Gastroesophageal sphincter (tissue), 4 donors: ENCODE measurements around the gene USH1G. TPM values are rescaled to one million over a fixed set of nuclear protein-coding genes. Genes with fewer than 3 reads are reported as not detected.
"Not testable (repeated sequence)": the region's sequence is repeated elsewhere in the genome, so short reads cannot be mapped to it uniquely, and the experiment has no call there.

Experiments used
- ATAC-seq: fragments of 150-250 bp; one replicate; pipeline ENCODE4 v1.9.1; 2016; ENCODE audit warnings: mild to moderate bottlenecking, moderate library complexity
- H3K27ac ChIP-seq, 4 donors: fragments of 200-600 bp; sonication (generic) in 3 of 4; 1 replicate in 3 of 4; 2 replicates in 1 of 4; pipeline ENCODE4 v1.5.1; 2016 to 2019
- H3K27me3 ChIP-seq: fragments of 200-600 bp; sonication (generic); one replicate; pipeline ENCODE4 v1.5.1; 2019
- H3K36me3 ChIP-seq, 2 donors: fragments of 200-600 bp; sonication (generic); one replicate each; pipeline ENCODE4 v1.5.1; 2019; ENCODE audit warnings: control low read depth in 1 of 2
- H3K4me1 ChIP-seq, 3 donors: fragments of 200-600 bp; sonication (generic); 1 replicate in 2 of 3; 2 replicates in 1 of 3; pipeline ENCODE4 v1.5.1; 2016 to 2019; ENCODE audit warnings: control low read depth in 2 of 3
- H3K4me3 ChIP-seq, 2 donors: fragments of 200-600 bp; sonication (generic); one replicate each; pipeline ENCODE4 v1.5.1; 2019; ENCODE audit warnings: mild to moderate bottlenecking in 1 of 2, moderate library complexity in 1 of 2
- H3K9me3 ChIP-seq, 3 donors: fragments of 200-600 bp; sonication (generic); one replicate each; pipeline ENCODE4 v1.5.1; 2017 to 2019; ENCODE audit warnings: control low read depth in 2 of 3
- EP300 ChIP-seq: sonication (generic); formaldehyde crosslinking; IDR thresholded peaks from one replicate; pipeline ENCODE4 v1.6.1; 2017; ENCODE audit warnings: antibody characterized with exemption, mild to moderate bottlenecking
- POLR2A ChIP-seq, 2 donors: fragments of 450-650 bp; IDR thresholded peaks; one replicate each; pipeline ENCODE4 v1.6.1; 2017; ENCODE audit warnings: antibody characterized with exemption in 2 of 2, mild to moderate bottlenecking in 2 of 2, moderate library complexity in 1 of 2
- POLR2AphosphoS5 ChIP-seq: sonication (generic); formaldehyde crosslinking; IDR thresholded peaks from one replicate; pipeline ENCODE4 v1.6.1; 2017; ENCODE audit warnings: antibody characterized with exemption
- WGBS, 2 donors: methylation state at CpG; one replicate each; pipeline ENCODE4 v1.1.5; 2018; ENCODE audit warnings: low coverage in 1 of 2; 5-methylcytosine and 5-hydroxymethylcytosine counted together
- total RNA-seq, 4 donors: library from RNA; depleted of rRNA; stranded (reverse); fragments of >200 nt; gene quantifications; one replicate each; pipeline ENCODE4 v1.1.0, GENCODE V29; 2016
- TF ChIP-seq, protein P1 (sequence below), 4 experiments: fragments of 200-600 bp in 2 of 4; fragments of 450-650 bp in 2 of 4; sonication (generic) in 1 of 4; IDR thresholded peaks; one replicate each; pipeline ENCODE4 v1.5.1; 2017 to 2019; ENCODE audit warnings: antibody characterized with exemption in 4 of 4, mild to moderate bottlenecking in 2 of 4, moderate library complexity in 2 of 4

Gene USH1G
- total RNA-seq, 4 donors from 2014 or later, result not detected

DNA sequence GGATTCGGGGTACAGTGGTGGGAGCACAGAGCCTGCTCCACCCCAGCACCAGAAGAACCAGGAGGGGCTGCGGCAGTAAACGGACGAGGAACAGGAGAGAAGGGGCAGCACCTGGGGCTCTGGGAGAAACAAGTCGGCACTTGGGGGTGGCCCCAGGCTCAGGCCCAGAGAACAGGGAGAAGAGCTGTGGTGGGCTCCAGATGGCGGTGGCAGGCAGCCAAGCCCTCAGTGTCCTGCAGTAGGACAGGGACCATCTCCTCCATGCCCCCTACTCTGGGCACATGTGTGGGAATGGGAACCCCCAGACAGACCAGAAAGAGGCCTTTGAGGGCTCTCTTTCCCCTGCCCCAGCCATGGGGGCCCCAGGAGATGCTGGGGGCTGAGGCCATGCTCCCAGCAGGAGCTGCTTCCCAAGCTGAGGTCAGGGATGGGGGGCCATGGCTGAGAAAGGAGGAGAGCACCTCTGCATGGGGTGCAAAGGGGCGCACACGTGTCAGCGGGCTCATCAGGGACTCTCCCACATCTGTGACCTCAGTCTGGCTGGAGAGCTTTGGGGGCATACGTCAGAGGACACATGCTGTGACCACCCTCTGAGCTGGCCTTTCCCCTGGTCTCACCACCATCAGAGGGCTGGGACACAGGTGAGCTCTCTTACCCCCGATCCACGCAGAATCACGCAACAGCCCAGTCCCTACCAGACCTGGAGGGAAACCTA is 6.8 kb downstream of the USH1G start:
- no peaks in the 10 kb centered on the region for H3K36me3 ChIP-seq
- no peak overlapping the region for H3K4me3 ChIP-seq
- 83 to 86% methylated on average over 3 to 9 of the region's 13 CpGs for WGBS, 2 donors
- no peaks in the 10 kb centered on the region for H3K9me3 ChIP-seq
- ATAC-seq, result no peak
- H3K27ac ChIP-seq, result no peak overlapping the region
- H3K27me3 ChIP-seq, result peaks cover 66% of the 10 kb centered on the region
- peaks cover 0 to 4% (median 0%) of the 10 kb centered on the region in 3 donors for H3K4me1 ChIP-seq
- TF ChIP-seq EP300 (no peak), POLR2AphosphoS5 (no peak), POLR2A (IDR thresholded peaks at IDR 0.05) (no peak)
- TF ChIP-seq, protein P1, sequence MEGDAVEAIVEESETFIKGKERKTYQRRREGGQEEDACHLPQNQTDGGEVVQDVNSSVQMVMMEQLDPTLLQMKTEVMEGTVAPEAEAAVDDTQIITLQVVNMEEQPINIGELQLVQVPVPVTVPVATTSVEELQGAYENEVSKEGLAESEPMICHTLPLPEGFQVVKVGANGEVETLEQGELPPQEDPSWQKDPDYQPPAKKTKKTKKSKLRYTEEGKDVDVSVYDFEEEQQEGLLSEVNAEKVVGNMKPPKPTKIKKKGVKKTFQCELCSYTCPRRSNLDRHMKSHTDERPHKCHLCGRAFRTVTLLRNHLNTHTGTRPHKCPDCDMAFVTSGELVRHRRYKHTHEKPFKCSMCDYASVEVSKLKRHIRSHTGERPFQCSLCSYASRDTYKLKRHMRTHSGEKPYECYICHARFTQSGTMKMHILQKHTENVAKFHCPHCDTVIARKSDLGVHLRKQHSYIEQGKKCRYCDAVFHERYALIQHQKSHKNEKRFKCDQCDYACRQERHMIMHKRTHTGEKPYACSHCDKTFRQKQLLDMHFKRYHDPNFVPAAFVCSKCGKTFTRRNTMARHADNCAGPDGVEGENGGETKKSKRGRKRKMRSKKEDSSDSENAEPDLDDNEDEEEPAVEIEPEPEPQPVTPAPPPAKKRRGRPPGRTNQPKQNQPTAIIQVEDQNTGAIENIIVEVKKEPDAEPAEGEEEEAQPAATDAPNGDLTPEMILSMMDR (IDR thresholded peaks at IDR 0.05), result no peak

GRCh38 chr17:74911423-74911822 is 11.6 kb downstream of the USH1G start:
- WGBS, 2 donors, result 63 to 100% methylated on average over 2 of the region's 8 CpGs
- H3K27me3 ChIP-seq, result peaks cover 26% of the 10 kb centered on the region
- not testable (repeated sequence) for H3K27ac ChIP-seq, H3K36me3 ChIP-seq, ATAC-seq, H3K4me1 ChIP-seq, H3K9me3 ChIP-seq, H3K4me3 ChIP-seq

DNA sequence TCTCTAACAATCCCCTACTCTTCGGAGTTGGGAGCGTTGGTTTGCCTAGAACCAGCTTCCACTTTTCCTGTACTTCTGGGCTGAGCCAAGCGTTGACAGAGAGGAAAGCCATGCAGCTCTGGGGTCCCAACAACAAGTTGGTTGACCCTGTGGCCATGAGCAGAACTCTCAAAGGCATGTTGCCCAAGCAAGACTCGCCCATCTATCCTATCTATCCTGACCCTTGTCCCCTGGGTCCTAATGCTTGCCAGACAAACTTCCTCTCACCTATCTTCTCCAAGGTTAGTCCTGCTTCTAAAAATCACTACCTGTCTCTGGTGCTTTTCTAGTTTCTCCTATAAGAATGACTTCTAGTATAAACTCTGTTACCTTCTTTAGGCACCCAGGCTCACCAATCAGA is 14.0 kb downstream of the USH1G start:
- not testable (repeated sequence) for H3K9me3 ChIP-seq, H3K36me3 ChIP-seq, H3K27ac ChIP-seq, ATAC-seq, H3K4me1 ChIP-seq, H3K4me3 ChIP-seq
- 83% methylated on average over 2 of the region's 4 CpGs; no CpG with 5 or more reads in 1 of the 2 donors for WGBS, 2 donors
- peaks cover 32% of the 10 kb centered on the region for H3K27me3 ChIP-seq

DNA sequence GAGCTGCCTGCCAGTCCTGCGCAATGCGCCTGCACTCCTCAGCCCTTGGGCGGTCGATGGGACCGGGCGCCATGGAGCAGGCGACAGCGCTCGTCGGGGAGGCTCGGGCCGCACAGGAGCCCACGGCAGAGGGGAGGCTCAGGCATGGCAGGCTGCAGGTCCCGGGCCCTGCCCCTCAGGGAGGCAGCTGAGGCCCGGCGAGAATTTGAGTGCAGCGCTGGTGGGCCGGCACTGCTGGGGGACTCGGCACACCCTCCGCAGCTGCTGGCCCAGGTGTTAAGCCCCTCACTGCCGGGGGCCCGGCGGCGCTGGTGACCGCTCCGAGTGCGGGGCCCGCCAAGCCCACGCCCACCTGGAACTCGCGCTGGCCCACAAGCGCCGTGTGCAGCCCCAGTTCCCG is 16.0 kb downstream of the USH1G start:
- H3K4me3 ChIP-seq, result no peak overlapping the region
- H3K27ac ChIP-seq, result no peak overlapping the region
- H3K27me3 ChIP-seq, result peaks cover 52% of the 10 kb centered on the region
- no peaks in the 10 kb centered on the region for H3K4me1 ChIP-seq
- 90% methylated on average over 2 of the region's 34 CpGs; no CpG with 5 or more reads in 1 of the 2 donors for WGBS, 2 donors
- ATAC-seq, result no peak
- TF ChIP-seq, protein P1 (IDR thresholded peaks at IDR 0.05), result no peak
- no peaks in the 10 kb centered on the region for H3K36me3 ChIP-seq
- H3K9me3 ChIP-seq, result no peaks in the 10 kb centered on the region

- ATAC-seq, H3K36me3 ChIP-seq, H3K4me3 ChIP-seq, H3K9me3 ChIP-seq, H3K27ac ChIP-seq, H3K4me1 ChIP-seq: not testable (repeated sequence)
- H3K27me3 ChIP-seq, result peaks cover 58% of the 10 kb centered on the region
- WGBS, 2 donors, result 45 to 62% methylated on average over 4 to 5 of the region's 6 CpGs
Observed at GRCh38 chr17:74906214-74906793, 16.8 kb downstream of the USH1G start.

GRCh38 chr17:74904687-74905409 is 18.2 kb downstream of the USH1G start:
- 52 to 62% methylated on average over 5 of the region's 7 CpGs for WGBS, 2 donors
- Histone ChIP-seq H3K4me3 (no peak overlapping the region), H3K9me3 (no peaks in the 10 kb centered on the region), H3K27me3 (peaks cover 66% of the 10 kb centered on the region), H3K36me3 (no peaks in the 10 kb centered on the region), H3K4me1 (no peaks in the 10 kb centered on the region), H3K27ac (no peak overlapping the region)
- TF ChIP-seq EP300 (no peak), POLR2AphosphoS5 (no peak), POLR2A (IDR thresholded peaks at IDR 0.05) (no peak)
- TF ChIP-seq, protein P1 (IDR thresholded peaks at IDR 0.05), result no peak
- no peak for ATAC-seq
